Measurements from ENCODE around the gene ABHD12B.

The ABHD12B gene

GRCh38 chr14:50871914-50872732 lies at the start of gene ABHD12B:
Gene ABHD12B (plus strand): TSS chr14:50872053. CDS start chr14:50872175, 122 bp downstream.
- DNase-seq (ENCODE audit: low spot score), result no peak

GRCh38 chr14:50822501-50823042 lies 49.3 kb upstream of the ABHD12B start:
- no peak for DNase-seq (ENCODE audit: low spot score)

- no peak for DNase-seq (ENCODE audit: low spot score)
Measured at GRCh38 chr14:50823051-50823761, 48.6 kb upstream of the ABHD12B start.

GRCh38 chr14:50823762-50824636 lies 47.9 kb upstream of the ABHD12B start:
- no peak for DNase-seq (ENCODE audit: low spot score)

GRCh38 chr14:50825307-50825706 lies 46.5 kb upstream of the ABHD12B start:
- DNase-seq (ENCODE audit: low spot score), result no peak

- no peak for DNase-seq (ENCODE audit: low spot score)
Measured at GRCh38 chr14:50826681-50827080, 45.2 kb upstream of the ABHD12B start.

GRCh38 chr14:50828721-50829488 lies 42.9 kb upstream of the ABHD12B start:
- no peak for DNase-seq (ENCODE audit: low spot score)

GRCh38 chr14:50829489-50830043 lies 42.3 kb upstream of the ABHD12B start:
- DNase-seq (ENCODE audit: low spot score), result peak; percentile 20

GRCh38 chr14:50830044-50830931 lies 41.6 kb upstream of the ABHD12B start:
- DNase-seq (ENCODE audit: low spot score), result peak; percentile 60

GRCh38 chr14:50830932-50831725 lies 40.7 kb upstream of the ABHD12B start, which contains the start of gene NIN:
Gene NIN (minus strand): TSS chr14:50831162. CDS start chr14:50822056, 9,106 bp downstream.
- peak; percentile 80 for DNase-seq (ENCODE audit: low spot score)

- DNase-seq (ENCODE audit: low spot score), result peak; percentile 38
Measured at GRCh38 chr14:50831726-50832168, 40.1 kb upstream of the ABHD12B start.

GRCh38 chr14:50832935-50833630 lies 38.8 kb upstream of the ABHD12B start:
- DNase-seq (ENCODE audit: low spot score), result peak; percentile 49

- DNase-seq (ENCODE audit: low spot score), result no peak
Measured at GRCh38 chr14:50834802-50835276, 37.0 kb upstream of the ABHD12B start.

GRCh38 chr14:50835280-50835679 lies 36.6 kb upstream of the ABHD12B start:
- DNase-seq (ENCODE audit: low spot score), result no peak

- no peak for DNase-seq (ENCODE audit: low spot score)
Measured at GRCh38 chr14:50836515-50836914, 35.3 kb upstream of the ABHD12B start.

- no peak for DNase-seq (ENCODE audit: low spot score)
Measured at GRCh38 chr14:50837271-50837670, 34.6 kb upstream of the ABHD12B start.

GRCh38 chr14:50837850-50838470 lies 33.9 kb upstream of the ABHD12B start:
- no peak for DNase-seq (ENCODE audit: low spot score)

GRCh38 chr14:50839048-50839447 lies 32.8 kb upstream of the ABHD12B start:
- no peak for DNase-seq (ENCODE audit: low spot score)

All from Ammon's horn (tissue), 1 donor.